K562 (cell line): ENCODE results near the gene OSBPL3. TPM values are rescaled to one million over a fixed set of nuclear protein-coding genes. Genes with fewer than 3 reads are reported as not detected.
A peak's percentile ranks its signal among the peaks of the same experiment; 100 is the strongest.

Experiments
- CTBP1 ChIP-seq: fragments of 450-650 bp; IDR thresholded peaks from 2 replicates; pipeline ENCODE4 v1.6.1; 2016; ENCODE audit warnings: borderline replicate concordance
- DIDO1 ChIP-seq: fragments of 450-650 bp; IDR thresholded peaks from 2 replicates; pipeline ENCODE4 v1.6.1; 2016; ENCODE audit warnings: low read depth, missing biosample characterization, missing genetic modification characterization
- FOSL1 ChIP-seq: fragments of 200-800 bp; sonication (Bioruptor generic); conservative IDR thresholded peaks from 2 replicates; pipeline ENCODE4 v1.6.1; 2016; ENCODE audit warnings: missing genetic modification characterization, missing compliant biosample characterization
- GMEB1 ChIP-seq: fragments of 250-450 bp; sonication (Bioruptor Pico); IDR thresholded peaks from 2 replicates; pipeline ENCODE4 v1.4.0; 2020; ENCODE audit warnings: mild to moderate bottlenecking
- PBX2 ChIP-seq, 2 experiments: IDR thresholded peaks in 1 of 2; conservative IDR thresholded peaks in 1 of 2; 2 replicates each; pipeline ENCODE4 v1.6.1; 2016; ENCODE audit warnings: low read depth in 2 of 2, mild to moderate bottlenecking in 1 of 2, missing compliant biosample characterization in 1 of 2, missing genetic modification characterization in 1 of 2, moderate library complexity in 1 of 2
- PHF8 ChIP-seq: fragments of 200-600 bp; sonication (generic); IDR thresholded peaks from 2 replicates; pipeline ENCODE4 v1.6.1; 2012; ENCODE audit warnings: mixed run types, mild to moderate bottlenecking, inconsistent platforms, low read length, moderate library complexity, borderline replicate concordance
- RBM15 ChIP-seq: fragments of 200-400 bp; formaldehyde crosslinking; IDR thresholded peaks from 2 replicates; pipeline ENCODE4 v1.6.1; 2018; ENCODE audit warnings: mild to moderate bottlenecking, low read length, moderate library complexity; ENCODE audit not compliant: insufficient read depth
- SFPQ ChIP-seq: fragments of 200-400 bp; formaldehyde crosslinking; IDR thresholded peaks from 2 replicates; pipeline ENCODE4 v1.6.1; 2017; ENCODE audit warnings: mild to moderate bottlenecking, low read depth, low read length, moderate library complexity
- SMARCC2 ChIP-seq: fragments of 450-650 bp; IDR thresholded peaks from 2 replicates; pipeline ENCODE4 v1.6.1; 2017; ENCODE audit warnings: antibody characterized with exemption, moderate library complexity, mild to moderate bottlenecking, low read depth
- TFAM ChIP-seq: fragments of 250-450 bp; sonication (Bioruptor Pico); conservative IDR thresholded peaks from 2 replicates; pipeline ENCODE4 v1.5.0; 2021; ENCODE audit warnings: mild to moderate bottlenecking, moderate library complexity
- ZFP1 ChIP-seq: fragments of 450-650 bp; formaldehyde crosslinking; IDR thresholded peaks from 2 replicates; pipeline ENCODE4 v1.4.0; 2020; ENCODE audit warnings: mild to moderate bottlenecking, mixed read lengths
- ZNF124 ChIP-seq: sonication (generic); formaldehyde crosslinking; IDR thresholded peaks from 2 replicates; pipeline ENCODE4 v1.8.1; 2022; ENCODE audit warnings: missing genetic modification reagents
- polyA plus RNA-seq, 8 experiments: library from polyadenylated mRNA; depleted of rRNA in 4 of 8; stranded (reverse) in 5 of 8; unstranded in 3 of 8; fragments of >200 nt; fragmentation: Nextera tagmentation in 2 of 8; fragmentation: Illumina TruSeq in 1 of 8; extraction: Ambion mirVana in 2 of 8; extraction: Trizol in 1 of 8; gene quantifications; 2 replicates each; pipeline versions ENCODE4 v1.2.1 to v1.2.3, GENCODE V29; 2011 to 2014; ENCODE audit warnings: inconsistent platforms in 1 of 8, missing spikeins in 1 of 8
- total RNA-seq, 7 experiments: library from RNA; depleted of rRNA in 6 of 7; stranded (reverse); fragments of >200 nt in 6 of 7; fragmentation: Illumina TruSeq in 2 of 7; extraction: Trizol in 2 of 7; gene quantifications; 2 replicates each; pipeline versions ENCODE4 v1.2.1 to v1.2.3, GENCODE V29; 2011 to 2021; ENCODE audit warnings: low replicate concordance in 1 of 7
- TF ChIP-seq, protein P1 (sequence below): sonication (generic); formaldehyde crosslinking; IDR thresholded peaks from 2 replicates; pipeline ENCODE4 v1.9.0; 2022; ENCODE audit warnings: mild to moderate bottlenecking, missing genetic modification reagents
- TF ChIP-seq, protein P2 (sequence below): sonication (generic); formaldehyde crosslinking; IDR thresholded peaks from 2 replicates; pipeline ENCODE4 v1.8.1; 2022; ENCODE audit warnings: missing genetic modification reagents
- TF ChIP-seq, protein P3 (sequence below): fragments of 250-450 bp; sonication (Bioruptor Pico); IDR thresholded peaks from 2 replicates; pipeline ENCODE4 v1.8.0; 2021; ENCODE audit warnings: moderate library complexity, mild to moderate bottlenecking, inconsistent platforms

Gene OSBPL3
- total and polyA plus RNA-seq, 9 of the 15 experiments (the other 6 are each of a cell fraction or from before 2014, with no cell fraction given) = 4.8 to 37.2 (median 26.5) TPM

DNA sequence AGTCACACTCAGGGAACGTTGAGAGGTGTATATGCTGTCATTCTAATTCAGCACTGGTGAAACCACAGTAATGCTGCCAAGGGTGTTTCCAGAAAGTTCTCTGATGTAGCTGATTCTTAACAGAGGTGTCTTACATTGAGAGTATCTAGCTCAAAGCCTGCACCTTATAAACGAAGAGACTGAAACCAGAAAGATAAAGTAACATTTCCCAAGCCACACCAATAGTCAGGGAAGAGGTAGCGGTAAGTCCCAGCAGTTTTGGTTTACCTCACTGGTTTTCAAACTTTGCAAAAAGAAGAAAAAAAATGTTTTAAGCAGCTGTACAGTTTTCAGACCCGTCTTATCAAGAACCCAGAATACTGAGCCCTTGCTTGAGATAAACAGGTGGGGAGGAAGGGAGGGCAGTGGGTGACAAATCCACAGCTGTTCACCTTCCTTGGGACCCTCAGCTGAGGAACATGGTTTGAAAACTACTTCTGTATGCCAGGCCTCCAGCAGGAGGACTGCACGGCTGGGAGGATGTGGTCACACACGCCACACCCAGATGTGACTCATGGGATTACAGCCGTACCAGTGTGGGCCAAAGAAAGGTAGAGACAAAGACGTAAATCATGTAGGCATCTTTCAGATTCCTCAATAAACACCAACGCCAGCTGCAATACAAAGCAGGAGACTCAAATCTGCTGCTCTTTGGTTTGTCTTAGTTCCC, 158.8 kb downstream of the OSBPL3 start (continued):
- peak; percentile 64; the same call in 1 of the 2 replicates for TF ChIP-seq PBX2 (CRISPR knock-in tag; IDR thresholded peaks at IDR 0.05; ENCODE audit: low read depth)
- peak; percentile 88 for TF ChIP-seq PBX2 (tag; conservative IDR thresholded peaks at IDR 0.05; ENCODE audit: low read depth)
- peak; percentile 94 for TF ChIP-seq CTBP1
- no peak for TF ChIP-seq ZFP1
- TF ChIP-seq, protein P1, sequence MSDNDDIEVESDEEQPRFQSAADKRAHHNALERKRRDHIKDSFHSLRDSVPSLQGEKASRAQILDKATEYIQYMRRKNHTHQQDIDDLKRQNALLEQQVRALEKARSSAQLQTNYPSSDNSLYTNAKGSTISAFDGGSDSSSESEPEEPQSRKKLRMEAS (CRISPR knock-in tag) = peak; percentile 52
- peak; percentile 90 for TF ChIP-seq SMARCC2
- no peak for TF ChIP-seq SFPQ
- TF ChIP-seq DIDO1 = 0 out of 2 replicates have a peak, but pooled peaks have one; percentile 15
- TF ChIP-seq, protein P2, sequence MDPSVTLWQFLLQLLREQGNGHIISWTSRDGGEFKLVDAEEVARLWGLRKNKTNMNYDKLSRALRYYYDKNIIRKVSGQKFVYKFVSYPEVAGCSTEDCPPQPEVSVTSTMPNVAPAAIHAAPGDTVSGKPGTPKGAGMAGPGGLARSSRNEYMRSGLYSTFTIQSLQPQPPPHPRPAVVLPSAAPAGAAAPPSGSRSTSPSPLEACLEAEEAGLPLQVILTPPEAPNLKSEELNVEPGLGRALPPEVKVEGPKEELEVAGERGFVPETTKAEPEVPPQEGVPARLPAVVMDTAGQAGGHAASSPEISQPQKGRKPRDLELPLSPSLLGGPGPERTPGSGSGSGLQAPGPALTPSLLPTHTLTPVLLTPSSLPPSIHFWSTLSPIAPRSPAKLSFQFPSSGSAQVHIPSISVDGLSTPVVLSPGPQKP = no peak
- no peak for TF ChIP-seq TFAM (CRISPR knock-in tag)
- TF ChIP-seq, protein P3, sequence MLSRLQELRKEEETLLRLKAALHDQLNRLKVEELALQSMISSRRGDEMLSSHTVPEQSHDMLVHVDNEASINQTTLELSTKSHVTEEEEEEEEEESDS (CRISPR knock-in tag) = no peak
- no peak for TF ChIP-seq RBM15
- TF ChIP-seq ZNF124 (CRISPR knock-in tag) = no peak
- peak; percentile 95 for TF ChIP-seq FOSL1 (tag)
- TF ChIP-seq GMEB1 = no peak
- no peak; the same call in 1 of the 2 replicates for TF ChIP-seq PHF8
